Activated T-cell treated with anti-CD3 and anti-CD28 coated beads for 1 hour (primary cell): ENCODE data around the gene MYEOV.

Source experiments
- DNase-seq: peaks from one replicate; pipeline ENCODE4 v3.0.0-alpha.2; 2020; ENCODE audit warnings: low read depth

Gene MYEOV

GRCh38 chr11:69293819-69294505 lies at the start of gene MYEOV:
Gene MYEOV, plus strand, starts transcription at chr11:69294155. Its CDS starts 1,200 bp downstream, at chr11:69295355.
- no peak for DNase-seq

- no peak for DNase-seq
Observed at GRCh38 chr11:69244266-69244665, 49.7 kb upstream of the MYEOV start.

- DNase-seq, result no peak
Observed at GRCh38 chr11:69245041-69245440, 48.9 kb upstream of the MYEOV start.

- no peak for DNase-seq
Observed at GRCh38 chr11:69245491-69246345, 48.2 kb upstream of the MYEOV start.

- DNase-seq, result no peak
Observed at GRCh38 chr11:69249311-69250185, 44.4 kb upstream of the MYEOV start.

GRCh38 chr11:69250186-69251056 lies 43.5 kb upstream of the MYEOV start:
- DNase-seq, result no peak

- no peak for DNase-seq
Observed at GRCh38 chr11:69251057-69251393, 42.9 kb upstream of the MYEOV start.

- no peak for DNase-seq
Observed at GRCh38 chr11:69251639-69252489, 42.1 kb upstream of the MYEOV start.

- no peak for DNase-seq
Observed at GRCh38 chr11:69252490-69252837, 41.5 kb upstream of the MYEOV start.

GRCh38 chr11:69253028-69253427 lies 40.9 kb upstream of the MYEOV start:
- no peak for DNase-seq

- no peak for DNase-seq
Observed at GRCh38 chr11:69257134-69257533, 36.8 kb upstream of the MYEOV start.

- DNase-seq, result no peak
Observed at GRCh38 chr11:69257838-69258658, 35.9 kb upstream of the MYEOV start.

GRCh38 chr11:69259096-69259495 lies 34.9 kb upstream of the MYEOV start:
- DNase-seq, result no peak

GRCh38 chr11:69260622-69261021 lies 33.3 kb upstream of the MYEOV start:
- no peak for DNase-seq

- DNase-seq, result no peak
Observed at GRCh38 chr11:69261116-69261515, 32.8 kb upstream of the MYEOV start.

GRCh38 chr11:69262918-69263735 lies 30.8 kb upstream of the MYEOV start:
- no peak for DNase-seq

- DNase-seq, result no peak
Observed at GRCh38 chr11:69263736-69264052, 30.3 kb upstream of the MYEOV start.

- no peak for DNase-seq
Observed at GRCh38 chr11:69264486-69264885, 29.5 kb upstream of the MYEOV start.

- DNase-seq, result no peak
Observed at GRCh38 chr11:69265210-69265609, 28.7 kb upstream of the MYEOV start.
